ENCODE data around the gene ASB2.

Gene ASB2

DNA sequence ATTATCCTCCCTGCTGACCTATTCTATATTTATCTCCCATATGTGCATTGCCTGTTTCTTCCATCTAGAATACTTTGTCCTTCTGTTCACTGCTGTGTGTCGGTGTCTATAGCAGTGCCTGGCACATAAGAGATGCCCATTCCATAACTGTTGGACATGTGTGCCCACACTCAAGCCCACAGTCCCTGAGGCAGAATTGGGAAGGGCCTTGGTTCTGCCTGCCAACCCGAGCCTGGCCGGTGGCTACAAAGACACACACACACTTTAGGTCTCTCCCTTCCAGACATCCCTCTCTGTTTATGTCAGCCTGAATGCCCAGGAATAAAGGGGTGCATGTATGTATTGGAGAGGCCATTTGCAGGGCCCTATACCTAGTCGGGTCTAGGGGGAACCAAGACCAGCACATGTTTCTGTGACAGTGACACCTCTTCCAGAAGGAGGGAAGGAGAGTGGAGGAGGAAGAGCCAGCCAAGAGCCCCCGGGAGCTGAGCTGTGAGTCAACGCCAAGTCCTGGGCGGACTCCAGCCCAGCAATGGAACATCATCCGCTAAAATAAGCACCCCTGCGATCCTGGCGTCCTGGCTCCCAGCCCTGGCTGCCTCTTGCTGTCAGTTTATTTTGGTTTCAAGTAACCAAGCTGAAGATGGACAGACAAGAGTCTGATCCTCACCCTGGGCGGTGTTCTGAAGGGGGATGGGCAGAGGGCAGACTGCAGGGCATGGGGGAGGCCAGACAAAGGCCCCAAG, 4.3 kb upstream of the ASB2 start:
- DNase-seq (ENCODE audit: low spot score): no peak

DNA sequence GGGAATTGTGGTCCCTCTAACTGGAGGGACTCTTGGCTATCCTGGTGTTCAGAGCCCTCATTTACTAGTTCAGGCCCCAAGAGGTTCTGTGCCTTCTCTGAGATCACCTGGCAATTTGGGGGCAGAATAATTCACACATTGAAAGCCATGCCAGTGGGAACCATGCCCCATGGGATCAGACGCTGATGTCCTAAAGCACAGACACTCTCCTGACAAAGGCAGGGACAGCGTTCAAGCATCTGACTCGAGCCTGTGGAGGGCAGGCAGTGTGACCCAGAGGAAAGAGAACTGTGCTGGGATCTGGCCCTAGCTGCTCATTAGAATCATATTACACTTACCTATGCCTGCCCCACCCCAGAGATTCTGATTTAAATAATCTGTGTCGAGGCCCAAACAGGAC, 2.4 kb upstream of the ASB2 start:
- DNase-seq (ENCODE audit: low spot score): no peak

- DNase-seq (ENCODE audit: low spot score): no peak
Measured at GRCh38 chr14:93977790-93978581, 1.6 kb upstream of the ASB2 start.

- no peak for DNase-seq (ENCODE audit: low spot score)
Measured at GRCh38 chr14:93977171-93977570, 801 bp upstream of the ASB2 start.

- DNase-seq (ENCODE audit: low spot score): peak; percentile 28
Measured at GRCh38 chr14:93975791-93976476, 436 bp downstream of the ASB2 start.

- no peak for DNase-seq (ENCODE audit: low spot score)
Measured at GRCh38 chr14:93974833-93975232, 1.5 kb downstream of the ASB2 start.

GRCh38 chr14:93974299-93974698, 2.1 kb downstream of the ASB2 start:
- no peak for DNase-seq (ENCODE audit: low spot score)

- no peak for DNase-seq (ENCODE audit: low spot score)
Measured at GRCh38 chr14:93973607-93974006, 2.8 kb downstream of the ASB2 start.

GRCh38 chr14:93972618-93973205, 3.7 kb downstream of the ASB2 start:
- DNase-seq (ENCODE audit: low spot score): no peak

- DNase-seq (ENCODE audit: low spot score): no peak
Measured at GRCh38 chr14:93971635-93972027, 4.7 kb downstream of the ASB2 start.

DNA sequence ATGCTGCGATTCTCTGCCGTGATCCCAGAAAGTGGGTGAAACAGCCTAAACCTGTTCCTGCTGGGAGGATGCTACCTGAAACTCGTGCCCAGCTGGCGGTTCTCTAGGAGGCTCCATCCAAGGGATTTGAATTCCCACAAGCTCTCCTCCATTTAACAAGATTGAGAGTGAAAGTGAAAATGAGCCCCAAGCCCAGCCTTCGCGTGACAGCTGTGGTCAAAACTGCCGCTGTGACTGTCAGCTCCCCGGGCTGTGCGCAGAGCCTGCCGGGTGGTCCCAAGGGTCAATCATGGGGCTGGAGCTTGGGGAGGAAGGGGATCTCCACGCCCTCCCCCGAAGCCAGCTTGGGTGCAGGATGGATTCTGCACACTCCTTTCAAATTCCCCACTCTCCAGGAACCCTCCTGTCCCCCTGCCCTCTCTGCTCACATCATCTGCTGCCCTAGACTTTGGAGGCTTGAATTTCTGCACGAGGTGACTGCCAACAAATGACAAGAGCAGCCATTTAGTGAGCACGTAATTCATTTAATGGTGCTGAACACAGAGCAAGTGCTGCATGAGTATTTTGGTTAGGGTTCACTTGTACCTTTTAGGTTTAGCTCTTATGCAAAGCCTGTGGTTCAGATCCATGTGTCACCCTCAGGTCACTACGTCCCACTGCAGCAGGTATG, 5.3 kb downstream of the ASB2 start:
- peak; percentile 58 for DNase-seq (ENCODE audit: low spot score)

- DNase-seq (ENCODE audit: low spot score): no peak
Measured at GRCh38 chr14:93970585-93970964, 5.8 kb downstream of the ASB2 start.

DNA sequence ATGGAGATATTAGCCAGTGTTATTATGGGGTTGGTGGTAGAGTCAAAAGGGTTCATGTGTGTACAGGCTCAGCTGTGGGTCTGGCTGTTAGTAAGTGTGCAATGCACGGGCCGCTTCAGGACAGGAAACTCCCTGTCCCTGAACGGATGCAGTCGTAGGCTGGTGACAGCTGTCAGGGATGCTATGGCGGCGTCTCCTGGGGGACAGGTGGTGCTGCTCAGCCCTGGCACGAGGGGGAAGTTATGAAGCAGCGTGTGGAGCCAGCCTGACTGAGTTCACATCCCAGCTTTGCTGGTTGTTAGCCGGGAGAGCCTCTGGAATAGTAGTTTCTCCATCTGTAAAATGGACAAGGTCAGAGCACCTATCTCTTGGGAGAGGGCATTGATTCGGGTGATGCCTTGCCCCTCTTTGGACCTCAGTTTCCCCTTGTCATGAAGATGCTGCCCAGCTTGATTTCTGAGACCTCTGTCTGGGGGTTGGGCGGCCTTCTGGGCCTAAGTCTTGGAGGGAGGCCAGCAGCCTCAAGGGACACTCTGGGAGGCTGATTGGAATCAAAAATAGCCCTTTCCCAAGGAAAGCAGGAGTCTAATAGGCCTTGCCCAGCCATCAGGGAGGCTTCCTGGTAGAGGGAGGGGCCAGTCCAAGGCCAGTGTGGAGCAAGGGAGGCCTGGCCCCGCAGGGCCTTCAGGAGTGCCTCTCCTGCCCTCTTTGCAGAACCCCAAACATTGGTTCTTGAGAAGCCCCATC, 7.1 kb downstream of the ASB2 start:
- no peak for DNase-seq (ENCODE audit: low spot score)

DNA sequence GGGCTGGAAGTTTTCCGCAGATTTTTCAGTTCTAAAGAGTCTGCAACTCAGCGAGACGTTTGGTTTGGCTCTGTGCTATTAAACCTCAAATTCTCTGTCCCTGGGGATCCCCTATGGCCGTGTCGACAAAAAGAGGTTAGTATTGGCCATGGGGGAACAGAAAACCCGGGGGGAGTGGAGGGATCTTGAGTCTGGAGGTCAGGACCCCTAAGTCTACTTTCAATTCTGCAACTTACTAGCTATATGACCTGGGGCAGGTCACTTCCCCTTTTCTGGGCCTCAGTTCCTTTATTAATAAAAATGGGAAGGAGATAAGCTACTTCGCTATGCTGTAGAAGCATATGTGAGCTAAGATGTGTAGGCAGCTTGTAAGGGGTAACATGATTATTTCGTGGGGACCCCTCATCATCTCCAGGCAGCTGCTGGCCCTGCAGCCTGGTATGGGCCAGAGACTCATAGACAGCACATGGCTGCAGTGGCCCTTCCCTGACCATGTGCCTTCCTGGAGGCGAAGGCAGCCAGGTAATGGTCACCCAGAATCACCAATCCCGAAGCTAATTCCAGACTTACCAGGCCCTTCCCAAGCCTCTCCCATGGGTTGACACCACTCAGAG, 8.6 kb downstream of the ASB2 start:
- DNase-seq (ENCODE audit: low spot score): no peak

GRCh38 chr14:93965946-93966474, 10.4 kb downstream of the ASB2 start:
- DNase-seq (ENCODE audit: low spot score): no peak

GRCh38 chr14:93965287-93965821, 11.0 kb downstream of the ASB2 start:
- DNase-seq (ENCODE audit: low spot score): peak; percentile 87

DNA sequence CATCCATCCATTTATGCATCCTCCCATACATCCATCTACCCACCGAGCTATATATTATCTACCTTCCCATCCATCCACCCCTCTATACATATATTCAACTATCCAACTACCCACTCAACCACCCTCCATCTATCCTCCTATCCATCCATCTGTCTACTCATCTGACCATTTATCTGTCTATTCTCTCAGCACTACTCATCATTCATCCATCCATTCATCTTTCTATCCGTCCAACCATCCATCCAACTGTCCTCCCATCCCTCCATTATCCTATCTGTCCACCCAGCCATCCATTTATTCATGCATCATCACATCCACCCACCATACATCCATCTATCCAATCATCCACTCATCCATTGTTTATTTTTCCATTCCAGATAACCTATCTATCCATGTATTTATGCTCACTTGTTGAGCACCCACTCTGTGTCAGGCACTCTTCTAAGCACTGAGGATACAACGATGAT, 11.5 kb downstream of the ASB2 start:
- DNase-seq (ENCODE audit: low spot score): no peak

DNA sequence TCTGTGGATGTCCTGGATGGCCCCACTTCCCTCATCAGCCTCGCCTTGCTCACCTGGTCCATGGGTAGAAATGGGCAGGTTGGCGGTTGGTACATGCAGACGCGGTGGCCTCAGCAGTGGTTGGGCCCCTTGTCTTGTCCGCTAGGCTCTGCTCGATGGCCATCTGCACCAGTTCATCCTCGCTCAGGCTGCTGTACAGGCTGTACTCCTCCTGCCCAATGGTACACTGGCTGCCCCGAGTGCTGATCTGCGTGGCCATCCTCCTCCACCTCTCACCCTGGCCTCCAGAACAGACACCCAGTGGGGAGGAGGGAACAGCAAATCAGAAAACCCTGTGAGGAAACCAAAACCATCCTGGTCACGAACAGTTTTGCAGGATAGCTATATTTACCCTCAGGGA, 12.1 kb downstream of the ASB2 start:
- DNase-seq (ENCODE audit: low spot score): no peak

DNA sequence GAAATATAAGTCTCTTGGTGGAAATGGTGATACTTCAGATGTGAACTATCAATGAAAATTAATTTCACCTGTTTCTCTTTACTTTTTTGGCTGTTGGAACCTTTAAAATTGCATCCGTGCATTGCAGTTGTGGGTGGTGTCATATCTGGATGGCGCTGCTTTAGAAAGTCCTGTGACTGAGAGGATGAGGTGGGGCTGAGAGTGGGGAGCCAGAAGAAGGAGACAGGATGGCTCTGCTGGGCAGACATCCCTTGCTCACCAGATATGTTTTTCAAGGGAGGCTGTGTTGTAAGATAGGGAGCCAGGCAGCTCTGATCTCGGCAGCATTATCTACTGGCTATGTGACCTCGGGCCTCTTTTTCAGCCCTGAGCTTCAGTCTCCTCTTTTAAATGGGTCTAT, 12.7 kb downstream of the ASB2 start:
- DNase-seq (ENCODE audit: low spot score): no peak

Data from AG20443 (cell line).